ENCODE data around the gene BRPF1. TPM values are rescaled to one million over a fixed set of nuclear protein-coding genes. Genes with fewer than 3 reads are reported as not detected.

Gene BRPF1
- total RNA-seq, 1 donor from 2014 or later, result 19.5 TPM

- Histone ChIP-seq H3K36me3 (ENCODE audit: insufficient read depth, low read length) (peaks cover 61% of the 10 kb centered on the region), H2AFZ (ENCODE audit: low read depth, low read length) (no peak overlapping the region), H3K4me1 (ENCODE audit: insufficient read depth, low read length) (peaks cover 27% of the 10 kb centered on the region), H4K20me1 (ENCODE audit: insufficient read depth, low read length) (peaks cover 25% of the 10 kb centered on the region), H3K9me3 (ENCODE audit: insufficient read depth, low read depth, low read length) (no peaks in the 10 kb centered on the region), H3K27ac (ENCODE audit: low read depth, low read length) (no peak overlapping the region), H3K4me2 (ENCODE audit: low read length) (no peak overlapping the region), H3K79me2 (ENCODE audit: insufficient read depth, low read length) (peaks cover 6% of the 10 kb centered on the region), H3K9ac (ENCODE audit: low read length) (no peak overlapping the region), H3K27me3 (ENCODE audit: insufficient read depth, low read length) (no peaks in the 10 kb centered on the region), H3K4me3 (ENCODE audit: insufficient read depth, low read depth, low read length) (no peak overlapping the region)
- DNase-seq (ENCODE audit: low read depth) (no peak), FAIRE-seq (no peak)
- H3K36me3 Mint-ChIP-seq (ENCODE audit: low read depth, unreplicated experiment), result peaks cover 31% of the 10 kb centered on the region
- H3K4me1 Mint-ChIP-seq (ENCODE audit: low read depth, unreplicated experiment), result peaks cover 24% of the 10 kb centered on the region
- TF ChIP-seq CTCF (IDR thresholded peaks at IDR 0.05; ENCODE audit: insufficient read depth, low read depth, low read length) (no peak), EZH2 (IDR thresholded peaks at IDR 0.05; ENCODE audit: insufficient read depth, low read length) (no peak)
- H3K27me3 Mint-ChIP-seq (ENCODE audit: low read depth, unreplicated experiment), result no peaks in the 10 kb centered on the region
- no peaks in the 10 kb centered on the region for H3K9me3 Mint-ChIP-seq (ENCODE audit: unreplicated experiment)
- no peak overlapping the region for H3K4me3 Mint-ChIP-seq (ENCODE audit: unreplicated experiment)
- H3K27ac Mint-ChIP-seq (ENCODE audit: unreplicated experiment), result no peak overlapping the region
These were observed 14.0 kb downstream of the BRPF1 start for GRCh38 chr3:9745521-9745920.

GRCh38 chr3:9746330-9746729 lies 14.8 kb downstream of the BRPF1 start:
- no peak overlapping the region for H3K4me3 ChIP-seq (ENCODE audit: insufficient read depth, low read depth, low read length)
- H2AFZ ChIP-seq (ENCODE audit: low read depth, low read length), result no peak overlapping the region
- Mint-ChIP-seq H3K4me1 (ENCODE audit: low read depth, unreplicated experiment) (peaks cover 27% of the 10 kb centered on the region), H3K27ac (ENCODE audit: unreplicated experiment) (no peak overlapping the region), H3K27me3 (ENCODE audit: low read depth, unreplicated experiment) (no peaks in the 10 kb centered on the region), H3K9me3 (ENCODE audit: unreplicated experiment) (no peaks in the 10 kb centered on the region), H3K36me3 (ENCODE audit: low read depth, unreplicated experiment) (peaks cover 31% of the 10 kb centered on the region), H3K4me3 (ENCODE audit: unreplicated experiment) (peak overlapping the region; percentile 43)
- no peak for TF ChIP-seq CTCF (IDR thresholded peaks at IDR 0.05; ENCODE audit: insufficient read depth, low read depth, low read length)
- TF ChIP-seq EZH2 (IDR thresholded peaks at IDR 0.05; ENCODE audit: insufficient read depth, low read length), result no peak
- H3K27me3 ChIP-seq (ENCODE audit: insufficient read depth, low read length), result no peaks in the 10 kb centered on the region
- peaks cover 33% of the 10 kb centered on the region for H3K4me1 ChIP-seq (ENCODE audit: insufficient read depth, low read length)
- FAIRE-seq, result no peak
- H4K20me1 ChIP-seq (ENCODE audit: insufficient read depth, low read length), result peaks cover 18% of the 10 kb centered on the region
- peak overlapping the region; percentile 38 for H3K4me2 ChIP-seq (ENCODE audit: low read length)
- H3K36me3 ChIP-seq (ENCODE audit: insufficient read depth, low read length), result peaks cover 54% of the 10 kb centered on the region
- no peak overlapping the region for H3K9ac ChIP-seq (ENCODE audit: low read length)
- H3K79me2 ChIP-seq (ENCODE audit: insufficient read depth, low read length), result peaks cover 12% of the 10 kb centered on the region
- peak; percentile 88 for DNase-seq (ENCODE audit: low read depth)
- H3K9me3 ChIP-seq (ENCODE audit: insufficient read depth, low read depth, low read length), result no peaks in the 10 kb centered on the region
- peak overlapping the region; percentile 16 for H3K27ac ChIP-seq (ENCODE audit: low read depth, low read length)

- peaks cover 33% of the 10 kb centered on the region for H3K4me1 ChIP-seq (ENCODE audit: insufficient read depth, low read length)
- peak overlapping the region; percentile 3 for H3K9ac ChIP-seq (ENCODE audit: low read length)
- no peaks in the 10 kb centered on the region for H3K9me3 Mint-ChIP-seq (ENCODE audit: unreplicated experiment)
- H3K27ac ChIP-seq (ENCODE audit: low read depth, low read length), result no peak overlapping the region
- H3K36me3 Mint-ChIP-seq (ENCODE audit: low read depth, unreplicated experiment), result peaks cover 33% of the 10 kb centered on the region
- no peaks in the 10 kb centered on the region for H3K27me3 Mint-ChIP-seq (ENCODE audit: low read depth, unreplicated experiment)
- peaks cover 15% of the 10 kb centered on the region for H4K20me1 ChIP-seq (ENCODE audit: insufficient read depth, low read length)
- peaks cover 28% of the 10 kb centered on the region for H3K4me1 Mint-ChIP-seq (ENCODE audit: low read depth, unreplicated experiment)
- peaks cover 20% of the 10 kb centered on the region for H3K79me2 ChIP-seq (ENCODE audit: insufficient read depth, low read length)
- H3K27me3 ChIP-seq (ENCODE audit: insufficient read depth, low read length), result no peaks in the 10 kb centered on the region
- no peak for FAIRE-seq
- peak overlapping the region; percentile 67 for H3K4me3 Mint-ChIP-seq (ENCODE audit: unreplicated experiment)
- no peak overlapping the region for H3K4me3 ChIP-seq (ENCODE audit: insufficient read depth, low read depth, low read length)
- no peak for TF ChIP-seq EZH2 (IDR thresholded peaks at IDR 0.05; ENCODE audit: insufficient read depth, low read length)
- peak overlapping the region; percentile 69 for H3K27ac Mint-ChIP-seq (ENCODE audit: unreplicated experiment)
- H3K4me2 ChIP-seq (ENCODE audit: low read length), result no peak overlapping the region
- H3K9me3 ChIP-seq (ENCODE audit: insufficient read depth, low read depth, low read length), result no peaks in the 10 kb centered on the region
- peaks cover 46% of the 10 kb centered on the region for H3K36me3 ChIP-seq (ENCODE audit: insufficient read depth, low read length)
- no peak overlapping the region for H2AFZ ChIP-seq (ENCODE audit: low read depth, low read length)
- no peak for DNase-seq (ENCODE audit: low read depth)
These were observed 15.7 kb downstream of the BRPF1 start for GRCh38 chr3:9747267-9747666.

All from astrocyte (in vitro differentiated cells and primary cell).